AG08396 (cell line): ENCODE measurements around the gene ZNF605.
A peak's percentile ranks its signal among the peaks of the same experiment; 100 is the strongest.
"Not testable (repeated sequence)": the region's sequence is repeated elsewhere in the genome, so short reads cannot be mapped to it uniquely, and the experiment has no call there.

Experiments
- DNase-seq: peaks from one replicate; pipeline ENCODE4 v3.0.0; 2012; ENCODE audit warnings: low spot score, mixed read lengths

ZNF605 gene

DNA sequence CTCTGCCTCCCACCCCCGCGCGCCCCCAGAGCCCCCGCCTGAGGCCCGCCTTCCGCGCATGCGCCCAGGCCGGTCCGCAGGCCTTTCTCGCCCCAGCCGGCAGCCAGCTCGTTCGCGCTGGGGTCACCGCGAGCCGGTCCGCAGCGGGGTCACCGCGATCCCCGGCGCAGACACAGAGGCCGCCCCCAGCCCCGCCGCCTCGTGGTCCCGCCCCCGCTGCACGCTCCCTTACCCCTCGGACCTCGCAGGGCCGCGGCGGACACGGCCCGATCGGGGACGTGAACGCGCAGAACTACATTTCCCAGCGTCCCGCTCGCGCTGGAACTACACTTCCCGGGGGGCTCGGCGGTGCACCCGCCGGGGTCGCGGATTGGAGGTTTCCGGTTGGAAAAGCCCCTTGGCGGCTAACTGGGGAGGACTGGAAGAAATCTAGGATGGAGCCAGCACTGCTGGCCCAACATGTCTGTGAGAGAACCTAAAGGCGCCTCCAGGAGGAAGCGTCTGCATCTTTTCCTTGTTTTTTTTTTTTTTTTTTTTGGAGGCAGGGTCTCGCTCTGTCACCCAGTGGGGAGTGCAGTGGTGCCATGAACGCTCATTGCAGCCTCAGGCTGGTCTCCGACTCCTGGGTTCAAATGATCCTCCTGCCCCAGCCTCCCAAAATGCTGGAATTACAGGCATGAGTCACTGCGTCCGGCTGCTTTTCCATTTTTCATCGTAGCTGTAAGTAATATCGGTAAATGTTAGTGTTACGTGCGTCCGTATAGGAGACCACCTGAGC lies at the start of gene ZNF605:
Gene ZNF605, minus strand, starts transcription at position 296 of the 778 bp plus-strand sequence. CDS start 10,671 bp downstream, outside the sequence.
- peak; percentile 96 for DNase-seq

GRCh38 chr12:132998741-132999140 lies 42.6 kb upstream of the ZNF605 start:
- no peak for DNase-seq

DNA sequence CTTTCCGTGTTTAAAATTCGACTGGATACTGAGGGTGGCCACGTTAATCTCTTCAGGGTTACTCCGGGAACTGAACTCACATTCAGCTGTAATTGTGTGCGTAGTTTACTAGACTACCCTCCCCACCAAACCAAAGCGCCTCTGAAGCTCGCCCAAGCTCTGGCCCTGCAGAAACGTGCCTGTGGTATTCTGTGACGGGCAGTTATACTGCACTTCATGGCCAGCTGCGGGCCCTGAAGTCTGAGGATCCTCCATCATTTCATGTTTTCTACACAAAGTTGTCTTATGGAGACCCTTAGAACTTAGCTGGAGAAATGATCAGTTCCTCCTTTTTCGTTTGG lies 30.7 kb upstream of the ZNF605 start:
- peak; percentile 42 for DNase-seq

GRCh38 chr12:132986001-132986884 lies 30.1 kb upstream of the ZNF605 start, which contains the start of gene ZNF26:
ZNF26 (plus strand) TSS chr12:132986367; CDS start chr12:132986841, 474 bp downstream.
- DNase-seq = peak; percentile 97

- DNase-seq = not testable (repeated sequence)
Observed at GRCh38 chr12:132976870-132977269, 20.8 kb upstream of the ZNF605 start.

DNA sequence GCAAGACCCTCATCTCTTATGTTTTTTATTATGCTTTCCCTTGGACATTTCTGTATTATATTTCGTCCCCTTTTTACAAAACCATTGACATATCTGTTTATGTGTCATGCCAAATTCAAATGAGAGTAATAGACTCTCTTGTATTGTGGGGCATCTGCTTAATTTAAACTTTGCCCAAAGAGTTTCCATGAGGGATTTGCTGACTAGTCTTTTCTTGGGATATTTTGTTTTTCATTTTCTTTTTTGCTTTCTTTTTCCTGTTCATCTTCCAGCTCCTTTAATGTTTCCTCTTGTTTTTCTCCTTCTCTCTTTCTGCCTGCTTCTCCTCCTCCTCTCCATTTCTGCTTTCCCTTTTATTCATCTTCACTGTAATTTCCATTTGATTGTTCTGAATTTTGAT lies 16.3 kb upstream of the ZNF605 start:
- no peak for DNase-seq

- DNase-seq = no peak
Observed at GRCh38 chr12:132967736-132968135, 11.6 kb upstream of the ZNF605 start.

DNA sequence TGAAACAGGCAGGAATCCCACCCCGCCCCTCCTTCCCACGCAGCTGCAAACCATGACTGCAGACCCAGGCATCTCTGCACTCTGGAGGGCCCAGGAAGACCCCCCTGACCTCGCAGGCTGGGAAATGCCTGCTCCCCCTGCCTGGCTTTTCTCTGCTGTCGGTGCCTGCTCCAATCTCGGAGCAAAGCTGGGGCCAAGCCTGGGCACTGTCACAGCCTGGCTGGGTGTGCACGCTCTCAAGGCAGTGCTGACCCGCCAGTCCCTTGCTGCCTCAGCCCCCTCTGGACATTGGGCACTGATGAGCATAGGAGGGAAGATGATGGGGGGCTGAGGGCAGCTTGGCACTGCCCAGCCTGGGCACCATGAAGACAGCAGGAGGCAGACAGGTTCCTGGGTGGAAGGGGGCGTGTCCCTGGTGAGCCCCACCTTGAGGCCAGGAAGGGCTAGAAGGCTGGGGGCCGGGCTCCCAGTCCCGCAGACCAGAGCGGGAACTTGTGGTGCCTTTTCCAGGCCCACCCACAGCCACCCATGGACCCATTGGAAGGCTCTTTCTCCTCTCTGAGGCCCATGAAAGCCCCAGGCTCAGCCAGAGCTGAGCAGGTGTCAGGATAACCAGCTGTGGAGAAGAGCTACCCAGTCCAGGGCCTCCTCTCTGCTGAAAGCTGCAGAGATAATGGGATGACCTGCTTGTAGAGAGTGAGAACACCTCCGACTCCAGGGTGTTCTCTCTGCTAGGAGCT lies 10.7 kb upstream of the ZNF605 start:
- no peak for DNase-seq

- no peak for DNase-seq
Observed at GRCh38 chr12:132965796-132966195, 9.7 kb upstream of the ZNF605 start.

- not testable (repeated sequence) for DNase-seq
Observed at GRCh38 chr12:132963947-132964346, 7.8 kb upstream of the ZNF605 start.

GRCh38 chr12:132961790-132962189 lies 5.7 kb upstream of the ZNF605 start:
- not testable (repeated sequence) for DNase-seq

GRCh38 chr12:132955094-132956010 lies 754 bp downstream of the ZNF605 start:
- peak; percentile 75 for DNase-seq

DNA sequence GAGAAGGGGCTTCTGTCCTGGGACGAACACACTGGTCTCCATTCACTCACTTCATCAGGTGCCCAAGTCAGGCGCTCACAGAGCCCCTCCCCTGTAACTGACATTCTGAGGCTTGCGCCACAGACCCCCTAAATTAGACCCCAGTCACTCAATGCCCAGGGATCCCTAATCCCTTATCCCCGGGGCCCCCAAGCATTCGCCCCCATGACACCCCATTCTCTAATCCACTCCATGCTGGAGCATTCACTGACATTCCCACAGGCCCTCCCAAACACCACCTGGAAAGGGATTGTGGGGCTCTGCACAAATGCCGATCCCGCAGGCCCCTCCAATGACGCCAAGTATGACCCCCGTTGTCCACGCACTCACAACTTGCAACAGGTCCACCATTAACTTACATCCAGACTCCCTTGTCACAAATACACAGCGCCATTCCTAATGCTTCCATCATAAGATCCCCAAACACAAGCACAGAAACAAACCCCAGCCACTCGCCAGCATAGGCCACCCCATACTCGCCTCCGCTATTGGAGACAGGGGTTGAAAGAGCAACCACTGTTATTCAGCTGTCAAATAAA lies 1.5 kb downstream of the ZNF605 start:
- no peak for DNase-seq

GRCh38 chr12:132953771-132954170 lies 2.3 kb downstream of the ZNF605 start:
- DNase-seq = no peak

- no peak for DNase-seq
Observed at GRCh38 chr12:132953163-132953425, 3.0 kb downstream of the ZNF605 start.

GRCh38 chr12:132952371-132953162 lies 3.5 kb downstream of the ZNF605 start:
- DNase-seq = no peak

- no peak for DNase-seq
Observed at GRCh38 chr12:132951649-132952048, 4.5 kb downstream of the ZNF605 start.

DNA sequence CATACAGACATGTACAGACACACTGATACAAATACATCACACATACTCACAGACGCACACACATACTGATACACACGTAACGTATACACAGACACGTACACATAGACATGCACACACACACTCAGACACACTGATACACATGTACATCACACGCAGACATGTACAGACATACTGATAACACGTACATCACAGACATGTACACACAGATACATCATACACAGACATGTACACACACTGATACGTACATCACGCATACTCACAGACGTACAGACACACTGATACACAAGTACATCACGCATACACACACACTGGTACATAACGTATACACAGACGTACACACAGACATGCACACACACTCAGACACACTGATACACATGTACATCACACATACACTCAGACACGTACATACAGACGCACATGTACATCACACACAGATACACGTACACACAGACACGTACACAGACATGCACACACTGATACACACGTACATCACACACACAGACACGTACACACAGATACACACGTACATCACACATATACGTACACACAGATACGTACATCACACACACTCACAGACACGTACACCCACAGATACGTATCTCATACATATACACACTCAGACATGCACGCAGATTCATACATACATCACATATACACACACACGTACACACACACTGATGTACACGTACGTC lies 5.1 kb downstream of the ZNF605 start:
- no peak for DNase-seq

DNA sequence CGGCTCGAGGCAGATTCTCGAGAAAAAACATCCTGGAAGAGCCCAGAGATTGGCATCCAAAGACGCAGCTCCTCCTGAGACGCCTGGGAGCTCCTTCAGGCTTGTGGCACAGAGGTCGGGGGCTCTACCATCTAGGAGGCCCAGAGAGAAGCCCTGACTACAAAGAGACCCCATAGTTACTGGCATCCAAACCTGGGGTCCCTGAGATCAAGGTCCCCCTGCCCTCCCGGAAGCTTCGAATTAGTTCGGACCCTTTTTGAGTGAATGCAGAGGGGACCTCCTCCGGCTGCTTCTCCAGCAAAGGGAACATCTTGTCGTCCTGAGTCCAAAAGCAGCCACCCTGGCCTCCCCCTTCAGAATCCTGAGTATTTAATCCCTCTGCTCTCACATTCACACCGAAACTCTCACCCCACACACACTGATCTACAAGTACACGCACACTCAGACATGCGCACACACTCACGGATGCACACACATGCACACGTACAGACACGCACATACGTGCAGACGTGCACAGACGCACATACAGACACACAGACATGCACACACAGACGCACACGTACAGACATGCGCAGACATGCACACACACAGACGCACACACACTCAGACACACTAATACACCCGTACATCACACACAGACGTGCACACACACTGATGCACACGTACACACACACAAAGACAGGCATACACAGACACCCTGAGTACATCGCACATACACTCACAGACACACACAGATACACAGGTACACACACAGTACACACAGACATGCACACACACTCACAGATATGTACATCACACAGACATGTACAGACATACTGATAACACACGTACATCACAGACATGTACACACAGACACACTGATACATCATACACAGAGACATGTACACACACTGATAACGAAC lies 5.9 kb downstream of the ZNF605 start:
- DNase-seq = no peak
